Measurements from ENCODE around the gene TPRG1. TPM values are rescaled to one million over a fixed set of nuclear protein-coding genes. Genes with fewer than 3 reads are reported as not detected.
"Not testable (repeated sequence)": the region's sequence is repeated elsewhere in the genome, so short reads cannot be mapped to it uniquely, and the experiment has no call there.

Gene TPRG1
- total and polyA plus RNA-seq, 2 donors (not counting 1 experiment from before 2014, with no cell fraction given), result 0.47 to 0.99 TPM

- Histone ChIP-seq H3K36me3 (ENCODE audit: control insufficient read depth, insufficient read depth, low read length) (no peaks in the 10 kb centered on the region), H3K9me3 (ENCODE audit: control insufficient read depth, insufficient read depth, low read depth, low read length) (no peaks in the 10 kb centered on the region), H3K27ac (ENCODE audit: insufficient read depth, low read length) (no peak overlapping the region), H2AFZ (ENCODE audit: low read length) (no peak overlapping the region), H3K4me2 (ENCODE audit: extremely low read depth, insufficient read depth, low read length) (no peak overlapping the region), H3K79me2 (ENCODE audit: control insufficient read depth, insufficient read depth, low read length) (no peaks in the 10 kb centered on the region), H3K4me1 (ENCODE audit: control insufficient read depth, extremely low read depth, insufficient read depth, low read length) (no peaks in the 10 kb centered on the region), H3K27me3 (ENCODE audit: control insufficient read depth, insufficient read depth, low read length) (no peaks in the 10 kb centered on the region), H3K9ac (ENCODE audit: insufficient read depth, low read length) (no peak overlapping the region), H4K20me1 (ENCODE audit: control insufficient read depth, extremely low read depth, insufficient read depth, low read length) (no peaks in the 10 kb centered on the region), H3K4me3 (replicated peaks in 1 of 4; ENCODE audit: control extremely low read depth in 1 of 4, insufficient read depth in 1 of 4, low read depth in 3 of 4, low read length in 4 of 4) (no peak overlapping the region)
- peak in 1 of 2 donors; percentile 24 for DNase-seq (ENCODE audit: low read depth in 2 of 2)
- TF ChIP-seq EZH2 (IDR thresholded peaks at IDR 0.05; ENCODE audit: low read length, missing control alignments) (no peak), CTCF (conservative IDR thresholded peaks at IDR 0.05 in 1 of 2, IDR thresholded peaks at IDR 0.05 in 1 of 2; ENCODE audit: low read depth in 1 of 2, low read length in 2 of 2) (no peak)
Observed at GRCh38 chr3:189325454-189325853, 153.7 kb downstream of the TPRG1 start.

GRCh38 chr3:189329630-189330029, 157.9 kb downstream of the TPRG1 start:
- not testable (repeated sequence) for H3K9ac ChIP-seq (ENCODE audit: insufficient read depth, low read length); H3K27me3 ChIP-seq (ENCODE audit: control insufficient read depth, insufficient read depth, low read length); H3K4me3 ChIP-seq (replicated peaks in 1 of 4; ENCODE audit: control extremely low read depth in 1 of 4, insufficient read depth in 1 of 4, low read depth in 3 of 4, low read length in 4 of 4); H3K4me1 ChIP-seq (ENCODE audit: control insufficient read depth, extremely low read depth, insufficient read depth, low read length); DNase-seq (ENCODE audit: low read depth in 2 of 2); H2AFZ ChIP-seq (ENCODE audit: low read length); H3K9me3 ChIP-seq (ENCODE audit: control insufficient read depth, insufficient read depth, low read depth, low read length); H4K20me1 ChIP-seq (ENCODE audit: control insufficient read depth, extremely low read depth, insufficient read depth, low read length); H3K79me2 ChIP-seq (ENCODE audit: control insufficient read depth, insufficient read depth, low read length); H3K36me3 ChIP-seq (ENCODE audit: control insufficient read depth, insufficient read depth, low read length); H3K4me2 ChIP-seq (ENCODE audit: extremely low read depth, insufficient read depth, low read length); H3K27ac ChIP-seq (ENCODE audit: insufficient read depth, low read length)

- H3K9me3 ChIP-seq (ENCODE audit: control insufficient read depth, insufficient read depth, low read depth, low read length), result no peaks in the 10 kb centered on the region
- H3K36me3 ChIP-seq (ENCODE audit: control insufficient read depth, insufficient read depth, low read length), result no peaks in the 10 kb centered on the region
- H4K20me1 ChIP-seq (ENCODE audit: control insufficient read depth, extremely low read depth, insufficient read depth, low read length), result no peaks in the 10 kb centered on the region
- no peaks in the 10 kb centered on the region for H3K79me2 ChIP-seq (ENCODE audit: control insufficient read depth, insufficient read depth, low read length)
- DNase-seq (ENCODE audit: low read depth in 2 of 2), result no peak
- no peak overlapping the region for H3K27ac ChIP-seq (ENCODE audit: insufficient read depth, low read length)
- H2AFZ ChIP-seq (ENCODE audit: low read length), result no peak overlapping the region
- H3K9ac ChIP-seq (ENCODE audit: insufficient read depth, low read length), result no peak overlapping the region
- H3K4me1 ChIP-seq (ENCODE audit: control insufficient read depth, extremely low read depth, insufficient read depth, low read length), result no peaks in the 10 kb centered on the region
- H3K4me2 ChIP-seq (ENCODE audit: extremely low read depth, insufficient read depth, low read length), result no peak overlapping the region
- no peaks in the 10 kb centered on the region for H3K27me3 ChIP-seq (ENCODE audit: control insufficient read depth, insufficient read depth, low read length)
- H3K4me3 ChIP-seq (replicated peaks in 1 of 4; ENCODE audit: control extremely low read depth in 1 of 4, insufficient read depth in 1 of 4, low read depth in 3 of 4, low read length in 4 of 4), result no peak overlapping the region
- TF ChIP-seq CTCF (conservative IDR thresholded peaks at IDR 0.05 in 1 of 2, IDR thresholded peaks at IDR 0.05 in 1 of 2; ENCODE audit: low read depth in 1 of 2, low read length in 2 of 2), result no peak
Observed at GRCh38 chr3:189330066-189330465, 158.3 kb downstream of the TPRG1 start.

Data from fibroblast of lung (primary cell).